ENCODE measurements around the gene FHL3. TPM values are rescaled to one million over a fixed set of nuclear protein-coding genes. Genes with fewer than 3 reads are reported as not detected.

FHL3 gene
- total and polyA plus RNA-seq, 2 of the 8 experiments (the other 6 are each of a cell fraction or from before 2014, with no cell fraction given): 14.3 to 35.6 TPM

- H4K20me1 ChIP-seq (replicated peaks in 1 of 2; ENCODE audit: control insufficient read depth in 1 of 2, insufficient read depth in 2 of 2, low read length in 2 of 2): peaks cover 0 to 2% of the 10 kb centered on the region in 2 experiments
- H3K4me3 ChIP-seq (ENCODE audit: extremely low read depth in 1 of 4, insufficient read depth in 2 of 4, low read depth in 3 of 4, low read length in 4 of 4): peak overlapping the region; percentile 66 to 98 (median 95)
- peaks cover 0 to 26% of the 10 kb centered on the region in 2 experiments; a peak in 2 of 4 replicates for H3K79me2 ChIP-seq (ENCODE audit: control insufficient read depth in 1 of 2, insufficient read depth in 2 of 2, low read length in 2 of 2)
- H3K23ac ChIP-seq (ENCODE audit: insufficient read length): no peak overlapping the region
- H2BK5ac ChIP-seq (ENCODE audit: low read depth, low read length): peak overlapping the region; percentile 54
- H4K5ac ChIP-seq (ENCODE audit: insufficient read length, low read depth, low read length): peak overlapping the region; percentile 36
- H2BK15ac ChIP-seq (ENCODE audit: low read length): no peak overlapping the region
- H4K8ac ChIP-seq (ENCODE audit: extremely low read depth, insufficient read depth, low read length): peak overlapping the region; percentile 87; the same call in 1 of the 2 replicates
- H3K18ac ChIP-seq (ENCODE audit: extremely low read depth, low read length): no peak overlapping the region
- ChIA-PET POLR2A (ENCODE audit: partially characterized antibody) (interaction anchor here (0.6 to 2.7 kb wide), 11 partner anchors 9 to 181 kb away, joined by 3 to 31 read pairs (median 4); partner anchors contain the start of genes C1orf122, INPP5B, MTF1 and UTP11), CTCF (ENCODE audit: partially characterized antibody) (interaction anchor here (0.5 to 14.7 kb wide), 17 partner anchors 9 to 172 kb away, joined by 3 to 211 read pairs (median 4); partner anchors contain the start of genes INPP5B and UTP11)
- H3K27me3 ChIP-seq (replicated peaks in 1 of 4; ENCODE audit: control insufficient read depth in 3 of 4, extremely low read depth in 1 of 4, insufficient read depth in 3 of 4, low read length in 3 of 4): no peaks in the 10 kb centered on the region
- peak overlapping the region; percentile 79 for H3K27ac ChIP-seq (ENCODE audit: low read depth, low read length)
- FAIRE-seq (no peak), DNase-seq (ENCODE audit: low read depth in 1 of 2, low spot score in 2 of 2) (no peak)
- peak overlapping the region; percentile 7 for H3K56ac ChIP-seq (replicated peaks; ENCODE audit: insufficient read length, low read depth, low read length)
- peaks cover 18 to 32% (median 29%) of the 10 kb centered on the region in 4 experiments; a peak in 7 of 8 replicates for H3K36me3 ChIP-seq (ENCODE audit: control insufficient read depth in 2 of 4, insufficient read depth in 4 of 4, low read length in 3 of 4)
- H3K23me2 ChIP-seq (ENCODE audit: low read depth, low read length): no peaks in the 10 kb centered on the region; the same call in 1 of the 2 replicates
- 1% methylated on average over 30 of the region's 30 CpGs; no CpG with 5 or more reads in 1 of the 2 experiments for WGBS, 2 experiments (ENCODE audit: extremely low coverage in 1 of 2, insufficient coverage in 1 of 2, insufficient read length in 1 of 2, insufficient replicate concordance in 2 of 2, low coverage in 1 of 2, low lambda C conversion rate in 2 of 2, missing lambda C conversion rate in 1 of 2)
- H3K9me3 ChIP-seq (ENCODE audit: insufficient read depth in 2 of 2, low read depth in 1 of 2, low read length in 1 of 2): no peaks in the 10 kb centered on the region
- H2AK5ac ChIP-seq (ENCODE audit: low read depth, low read length): no peak overlapping the region
- H3K79me1 ChIP-seq (ENCODE audit: low read depth, low read length): no peaks in the 10 kb centered on the region
- TF ChIP-seq MAX (IDR thresholded peaks at IDR 0.05) (0 out of 2 replicates have a peak, but pooled peaks have one; percentile 10), SIN3A (conservative IDR thresholded peaks at IDR 0.05 in 1 of 2, IDR thresholded peaks at IDR 0.05 in 1 of 2; ENCODE audit: low read depth in 1 of 2, low read length in 2 of 2) (no peak; a peak in 1 of 4 replicates), GABPA (IDR thresholded peaks at IDR 0.05; ENCODE audit: borderline replicate concordance, insufficient read depth, low read length) (no peak), E2F6 (IDR thresholded peaks at IDR 0.05) (peak; percentile 41; the same call in 1 of the 2 replicates), CHD1 (IDR thresholded peaks at IDR 0.05; ENCODE audit: low read depth, low read length) (no peak), PHF8 (conservative IDR thresholded peaks at IDR 0.05; ENCODE audit: low read depth, low read length) (peak; percentile 82), POLR2A (IDR thresholded peaks at IDR 0.05; ENCODE audit: control extremely low read depth in 1 of 2, low read depth in 2 of 2, low read length in 2 of 2) (0 out of 3 replicates have a peak, but pooled peaks of 1 of the 2 experiments have one; percentile 24), RXRA (IDR thresholded peaks at IDR 0.05; ENCODE audit: insufficient read depth, low read depth, low read length) (no peak), SAP30 (IDR thresholded peaks at IDR 0.05; ENCODE audit: insufficient read depth, insufficient replicate concordance, low read length) (peak; percentile 50), JUND (IDR thresholded peaks at IDR 0.05; ENCODE audit: low read length) (no peak), BCL11A (IDR thresholded peaks at IDR 0.05; ENCODE audit: low read depth in 2 of 2, low read length in 2 of 2) (no peak)
- no peak overlapping the region for H3K14ac ChIP-seq (ENCODE audit: insufficient read length)
- no peak overlapping the region for H2AFZ ChIP-seq (ENCODE audit: low read length)
- H3K4me2 ChIP-seq (ENCODE audit: insufficient read depth in 1 of 2, low read depth in 2 of 2, low read length in 2 of 2): peak overlapping the region; percentile 48 to 70
- H4K91ac ChIP-seq (replicated peaks; ENCODE audit: insufficient read length, low read length): peak overlapping the region; percentile 45
- no peaks in the 10 kb centered on the region; a peak in 1 of 7 replicates for H3K4me1 ChIP-seq (replicated peaks in 1 of 4; ENCODE audit: control insufficient read depth in 3 of 4, insufficient read depth in 4 of 4, low read length in 3 of 4)
- peak overlapping the region; percentile 76 to 95 (median 92) for H3K9ac ChIP-seq (replicated peaks in 1 of 4; ENCODE audit: extremely low read depth in 1 of 4, low read depth in 3 of 4, low read length in 3 of 4)
- H3K4ac ChIP-seq (replicated peaks; ENCODE audit: insufficient read length, low read depth, low read length): no peak overlapping the region
- no peak overlapping the region for H2BK12ac ChIP-seq (ENCODE audit: low read depth, low read length)
- H2BK120ac ChIP-seq (replicated peaks; ENCODE audit: low read depth, low read length): no peak overlapping the region
- H2BK20ac ChIP-seq (ENCODE audit: low read length): no peak overlapping the region
Measured at GRCh38 chr1:37989361-37989930, 15.9 kb downstream of the FHL3 start.
